ENCODE measurements around the gene SAMD10.
A peak's percentile ranks its signal among the peaks of the same experiment; 100 is the strongest.
"Not testable (repeated sequence)": the region's sequence is repeated elsewhere in the genome, so short reads cannot be mapped to it uniquely, and the experiment has no call there.

The SAMD10 gene

DNA sequence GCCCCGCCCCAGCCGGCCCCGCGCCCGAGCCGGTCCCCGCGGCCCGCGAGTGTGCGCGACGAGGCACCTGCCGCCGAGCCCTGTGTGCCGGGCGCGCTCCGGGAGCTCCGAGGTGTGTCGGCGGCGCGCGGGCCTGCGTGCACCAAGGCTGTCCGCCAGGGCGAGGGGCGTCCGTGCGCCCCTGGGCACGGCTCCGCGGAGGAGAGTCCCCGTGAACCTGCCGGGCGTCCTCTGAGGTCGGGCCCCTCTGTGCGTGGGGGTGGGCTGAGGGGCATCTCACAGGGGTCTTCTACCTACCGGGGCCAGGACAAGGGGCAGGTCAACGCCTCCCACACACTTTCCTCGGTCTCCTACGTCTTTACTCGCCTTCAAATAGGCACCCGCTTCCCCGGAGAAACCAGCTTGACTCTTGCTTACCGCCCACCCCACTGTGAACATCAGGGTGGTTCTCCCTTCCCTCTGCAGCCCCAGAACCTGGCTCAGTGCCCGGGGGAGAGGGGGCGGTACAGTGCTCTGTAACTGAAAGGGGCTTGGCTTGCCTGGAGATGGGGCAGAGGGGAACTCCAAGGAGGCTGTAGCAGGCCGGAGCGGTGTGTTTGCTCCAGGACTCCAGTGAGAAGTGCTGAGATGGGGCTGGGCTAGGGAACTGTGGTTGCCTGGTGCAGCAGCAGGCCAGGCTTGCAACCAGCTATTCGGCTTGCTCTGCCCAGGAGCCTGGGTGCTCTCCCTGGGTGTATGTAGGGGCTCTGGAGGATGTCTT is at the start of gene SAMD10:
TSS of gene SAMD10 (minus strand) at position 86 of the 760 bp plus-strand sequence. CDS start 175 bp downstream, outside the sequence.
- DNase-seq: peak; percentile 26 to 52 (median 35)

DNA sequence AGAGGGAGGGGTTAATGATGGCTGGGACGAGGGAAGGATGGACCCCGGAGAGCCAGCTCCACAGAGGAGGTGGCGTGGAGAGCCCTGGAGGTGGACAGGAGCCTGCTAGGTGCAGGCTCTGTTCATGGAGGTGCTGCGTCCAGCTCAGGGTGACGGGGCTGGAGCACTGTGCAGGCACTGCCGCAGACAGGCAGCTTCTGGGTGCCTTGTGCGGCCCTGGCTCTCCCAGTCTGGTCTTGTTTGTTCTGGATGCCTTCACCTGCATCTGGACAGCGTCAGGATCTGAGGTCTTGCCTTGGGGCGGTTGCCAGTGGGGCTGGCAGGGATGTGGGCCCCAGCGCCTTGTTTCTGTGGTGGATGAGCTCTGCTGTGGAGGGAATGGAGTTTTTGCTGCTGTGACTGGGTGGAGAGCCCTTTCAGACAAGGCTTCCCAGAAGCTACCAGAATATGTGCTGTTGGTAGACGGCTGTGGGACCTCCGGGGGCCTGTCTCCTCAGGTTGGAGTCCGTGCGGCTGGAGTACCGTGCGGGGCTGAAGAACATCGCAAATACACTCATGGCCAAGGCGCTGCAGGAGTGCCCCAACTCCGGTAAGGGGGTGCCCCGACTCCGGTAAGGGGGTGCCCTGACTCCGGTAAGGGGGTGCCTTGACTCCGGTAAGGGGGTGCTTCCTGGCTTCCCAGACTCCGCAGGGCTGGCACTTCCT is 48.7 kb upstream of the SAMD10 start:
- DNase-seq: no peak

DNA sequence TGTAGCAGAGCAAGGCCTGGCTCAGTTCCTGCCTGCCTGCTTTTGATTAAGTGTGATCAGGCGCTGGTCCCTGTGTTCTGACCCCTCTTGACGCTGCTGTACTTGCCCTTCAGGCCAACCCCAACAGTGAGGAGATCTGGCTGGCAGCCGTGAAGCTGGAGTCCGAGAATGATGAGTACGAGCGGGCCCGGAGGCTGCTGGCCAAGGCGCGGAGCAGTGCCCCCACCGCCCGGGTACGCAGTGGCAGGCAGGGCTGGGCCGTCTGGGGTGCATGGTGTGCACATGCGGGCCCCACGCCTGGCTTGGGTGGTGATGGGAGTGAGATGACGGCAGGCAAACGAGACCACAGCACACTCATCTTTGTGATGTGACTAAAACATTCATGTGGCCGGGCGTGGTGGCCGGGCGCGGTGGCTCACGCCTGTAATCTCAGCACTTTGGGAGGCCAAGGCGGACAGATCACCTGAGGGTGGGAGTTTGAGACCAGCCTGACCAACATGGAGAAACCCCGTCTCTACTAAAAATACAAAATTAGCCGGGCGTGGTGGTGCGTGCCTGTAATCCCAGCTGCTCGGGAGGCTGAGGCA is 46.5 kb upstream of the SAMD10 start:
- no peak for DNase-seq

DNA sequence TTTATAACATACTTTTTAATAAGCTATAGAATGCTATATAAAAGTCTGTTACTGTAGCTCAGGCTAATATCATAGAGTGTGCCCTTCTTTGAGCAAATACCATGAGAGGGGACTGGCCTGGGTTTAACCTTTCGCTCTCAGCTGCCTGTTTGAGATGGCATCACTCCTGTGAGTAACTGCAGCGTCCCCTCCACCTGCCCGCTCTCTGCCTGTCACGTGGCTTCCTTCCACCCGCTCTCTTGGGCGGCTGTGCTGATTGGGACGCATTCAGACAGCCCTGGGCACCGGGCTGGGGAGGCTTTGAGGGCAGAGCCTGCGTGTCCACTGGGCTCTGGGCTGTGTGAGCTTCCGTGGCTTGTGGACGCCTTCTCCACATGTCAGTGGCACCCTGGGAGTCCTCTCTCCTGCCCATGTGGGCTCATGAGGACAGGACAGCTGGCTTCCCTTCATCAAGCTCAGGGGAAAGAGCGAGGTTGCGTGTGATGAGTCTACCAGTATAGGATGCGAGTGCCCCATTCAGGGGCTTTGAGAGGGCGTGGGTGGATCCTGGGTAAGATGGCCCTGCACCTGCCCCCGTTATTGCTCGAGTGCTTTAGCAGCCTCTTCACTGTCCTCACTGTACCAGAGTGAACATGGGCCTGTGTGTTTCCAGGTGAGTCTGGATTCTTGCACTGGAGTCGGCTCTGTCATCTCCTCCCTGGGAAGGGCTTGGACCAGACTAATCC is 45.8 kb upstream of the SAMD10 start:
- no peak for DNase-seq

DNA sequence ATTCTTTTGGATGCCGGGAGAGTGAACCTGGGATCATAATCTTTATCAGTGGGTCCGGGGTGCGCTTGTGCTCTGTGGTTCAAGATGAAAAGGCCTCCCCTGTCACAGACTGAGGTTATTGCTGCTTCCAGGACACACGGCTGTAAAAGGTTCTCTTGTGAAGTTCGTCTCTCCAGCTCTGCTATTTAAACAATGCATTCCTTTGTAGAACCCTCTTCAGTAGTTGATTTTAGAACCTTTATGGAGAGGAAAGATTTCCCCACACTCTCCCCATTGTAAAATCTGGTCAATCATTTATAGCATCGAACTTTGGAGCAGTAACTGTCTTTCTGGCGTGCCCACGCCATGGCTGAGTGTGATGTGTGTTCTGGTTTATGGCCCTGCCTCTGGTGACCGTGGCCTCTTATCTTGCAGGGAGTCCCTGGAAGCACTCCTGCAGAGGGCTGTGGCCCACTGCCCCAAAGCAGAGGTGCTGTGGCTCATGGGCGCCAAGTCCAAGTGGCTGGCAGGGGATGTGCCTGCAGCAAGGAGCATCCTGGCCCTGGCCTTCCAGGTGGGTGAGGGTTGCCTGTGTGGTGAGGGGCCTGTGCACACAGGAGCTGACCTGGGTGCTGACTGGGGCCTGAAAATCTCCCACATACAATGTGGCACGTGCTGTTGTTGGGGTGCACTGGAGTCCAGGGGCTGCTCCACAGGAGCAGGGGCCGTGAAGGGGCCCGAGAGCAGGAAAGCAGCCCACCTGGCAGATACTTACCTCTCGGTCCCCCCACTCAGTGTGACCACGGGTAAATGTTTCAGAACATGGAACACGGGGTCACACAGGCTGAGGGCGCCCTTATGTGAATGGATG is 44.9 kb upstream of the SAMD10 start:
- DNase-seq: no peak

DNA sequence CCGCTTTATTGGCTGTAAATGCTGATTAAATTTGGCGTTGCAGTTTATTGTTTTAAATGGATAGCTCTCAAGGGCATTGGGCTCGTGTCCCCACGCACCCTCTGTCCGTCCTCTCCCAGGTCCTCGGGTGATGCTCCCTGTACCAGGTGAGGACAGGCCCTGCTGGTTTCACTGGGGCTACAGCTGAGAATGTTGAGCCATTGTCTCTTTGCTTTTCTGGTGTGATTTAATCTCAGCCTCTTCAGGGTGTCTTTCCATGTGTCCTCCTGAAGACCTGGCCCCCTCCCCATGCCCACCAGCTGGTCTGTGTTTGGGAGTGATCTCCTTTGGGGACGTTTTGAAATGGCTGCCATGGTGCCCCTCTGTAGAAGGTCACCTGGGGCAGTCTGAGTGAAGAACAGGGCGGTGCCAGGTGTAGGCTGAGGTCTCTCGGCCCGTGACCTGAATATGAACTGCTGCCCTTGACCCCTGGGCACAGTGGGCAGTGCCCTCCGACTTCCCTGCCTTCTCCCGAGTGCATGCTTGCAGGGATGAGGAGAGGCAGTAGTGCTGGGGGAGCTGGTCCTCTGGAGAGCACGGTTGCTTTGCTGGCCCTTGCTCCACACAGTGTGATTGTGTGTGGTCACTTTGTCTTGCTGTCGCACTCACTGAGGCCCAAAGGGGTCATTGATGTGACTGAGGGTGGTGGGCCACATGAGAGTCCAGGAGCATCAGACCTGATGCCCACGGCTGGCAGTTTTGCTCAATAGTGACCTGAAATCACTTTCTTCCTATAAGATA is 44.1 kb upstream of the SAMD10 start:
- no peak for DNase-seq

DNA sequence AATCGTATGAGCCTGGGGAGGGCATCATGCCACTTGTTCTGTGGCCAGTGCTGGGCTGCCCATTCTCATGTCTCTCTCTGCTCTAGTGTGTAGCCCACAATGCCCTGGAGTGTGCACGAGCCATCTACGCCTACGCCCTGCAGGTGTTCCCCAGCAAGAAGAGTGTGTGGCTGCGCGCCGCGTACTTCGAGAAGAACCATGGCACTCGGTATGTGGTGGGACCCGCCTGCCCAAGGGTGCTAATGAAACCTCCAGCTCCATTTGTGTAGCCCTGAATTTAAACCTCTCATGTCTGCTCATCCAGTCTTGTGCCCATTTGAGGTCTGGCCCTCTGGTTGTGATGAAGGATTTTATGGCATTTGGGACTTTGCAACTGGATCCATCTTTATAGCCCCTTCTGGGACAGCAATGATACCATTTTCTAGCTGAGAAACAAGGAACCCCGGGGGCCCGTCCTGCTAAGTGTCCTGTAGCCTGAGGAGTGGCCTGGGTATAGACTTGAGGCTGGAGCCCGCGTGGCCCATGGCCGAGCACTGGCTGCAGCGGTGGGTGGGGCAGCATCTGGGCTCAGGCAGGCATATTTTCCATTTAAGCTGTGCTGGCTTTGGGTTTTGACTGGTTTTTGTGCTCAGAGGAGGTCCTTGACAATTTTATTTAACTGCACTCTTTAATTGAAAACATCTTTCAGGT is 43.4 kb upstream of the SAMD10 start:
- DNase-seq: no peak

DNA sequence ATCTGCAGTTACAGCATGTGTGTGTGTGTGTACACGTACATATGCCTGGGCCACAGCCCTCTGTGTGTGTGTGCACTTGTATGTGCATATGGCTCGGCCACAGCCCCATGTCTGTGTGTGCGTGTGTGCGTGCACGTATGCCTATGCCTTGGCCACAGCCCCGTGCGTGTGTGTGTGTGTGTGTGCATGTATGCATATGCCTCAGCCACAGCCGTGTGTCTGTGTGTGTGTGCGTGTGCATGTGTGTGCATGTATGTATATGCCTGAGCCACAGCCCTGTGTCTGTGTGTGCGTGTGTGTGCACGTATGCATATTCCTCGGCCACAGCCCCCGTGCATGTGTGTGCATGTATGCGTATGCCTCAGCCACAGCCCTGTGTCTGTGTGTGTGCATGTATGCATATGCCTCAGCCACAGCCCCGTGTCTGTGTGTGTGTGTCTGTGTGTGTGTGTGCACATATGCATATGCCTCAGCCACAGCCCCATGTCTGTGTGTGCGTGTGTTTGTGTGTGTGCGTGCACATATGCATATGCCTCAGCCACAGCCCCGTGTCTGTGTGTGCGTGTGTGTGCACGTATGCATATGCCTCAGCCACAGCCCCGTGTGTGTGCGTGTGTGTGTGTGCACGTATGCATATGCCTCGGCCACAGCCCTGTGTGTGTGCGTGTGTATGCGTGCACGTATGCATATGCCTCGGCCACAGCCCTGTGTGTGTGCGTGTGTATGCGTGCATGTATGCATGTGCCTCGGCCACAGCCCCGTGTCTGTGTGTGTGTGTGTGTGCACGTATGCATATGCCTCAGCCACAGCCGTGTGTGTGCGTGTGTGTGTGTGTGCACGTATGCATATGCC is 41.9 kb upstream of the SAMD10 start:
- no peak for DNase-seq

DNA sequence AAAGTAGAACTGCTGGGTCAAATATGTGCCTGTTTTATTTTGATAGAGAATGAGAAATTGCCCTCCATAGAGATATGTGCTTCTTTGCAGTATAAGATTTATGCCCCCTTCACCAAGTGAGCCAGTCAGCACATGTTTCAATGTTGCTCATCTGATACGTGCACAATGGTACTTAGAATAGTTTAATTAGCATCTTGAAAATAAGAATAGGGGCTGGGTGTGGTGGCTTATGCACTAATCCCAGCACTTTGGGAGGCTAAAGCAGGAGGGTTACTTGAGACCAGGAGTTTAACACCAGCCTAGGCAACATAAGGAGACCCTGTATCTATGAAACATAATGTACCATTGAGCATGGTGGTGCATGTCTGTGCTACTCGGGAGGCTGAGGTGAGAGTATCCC is 36.2 kb upstream of the SAMD10 start:
- DNase-seq: no peak

DNA sequence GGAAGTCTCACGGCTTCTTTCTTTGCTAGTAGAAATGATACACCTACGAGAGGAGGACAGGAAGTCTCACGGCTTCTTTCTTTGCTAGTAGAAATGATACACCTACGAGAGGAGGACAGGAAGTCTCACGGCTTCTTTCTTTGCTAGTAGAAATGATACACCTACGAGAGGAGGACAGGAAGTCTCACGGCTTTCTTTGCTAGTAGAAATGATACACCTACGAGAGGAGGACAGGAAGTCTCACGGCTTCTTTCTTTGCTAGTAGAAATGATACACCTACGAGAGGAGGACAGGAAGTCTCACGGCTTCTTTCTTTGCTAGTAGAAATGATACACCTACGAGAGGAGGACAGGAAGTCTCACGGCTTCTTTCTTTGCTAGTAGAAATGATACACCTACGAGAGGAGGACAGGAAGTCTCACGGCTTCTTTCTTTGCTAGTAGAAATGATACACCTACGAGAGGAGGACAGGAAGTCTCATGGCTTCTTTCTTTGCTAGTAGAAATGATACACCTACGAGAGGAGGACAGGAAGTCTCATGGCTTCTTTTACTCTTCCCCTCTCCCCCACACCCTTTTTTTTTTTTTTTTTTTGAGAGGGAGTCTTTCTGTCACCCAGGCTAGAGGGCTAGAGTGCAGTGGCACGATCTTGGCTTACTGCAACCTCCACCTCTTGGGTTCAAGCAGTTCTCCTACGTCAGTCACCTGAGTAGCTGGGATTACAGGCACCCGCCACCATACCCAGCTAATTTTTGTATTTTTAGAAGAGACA is 33.1 kb upstream of the SAMD10 start:
- not testable (repeated sequence) for DNase-seq

DNA sequence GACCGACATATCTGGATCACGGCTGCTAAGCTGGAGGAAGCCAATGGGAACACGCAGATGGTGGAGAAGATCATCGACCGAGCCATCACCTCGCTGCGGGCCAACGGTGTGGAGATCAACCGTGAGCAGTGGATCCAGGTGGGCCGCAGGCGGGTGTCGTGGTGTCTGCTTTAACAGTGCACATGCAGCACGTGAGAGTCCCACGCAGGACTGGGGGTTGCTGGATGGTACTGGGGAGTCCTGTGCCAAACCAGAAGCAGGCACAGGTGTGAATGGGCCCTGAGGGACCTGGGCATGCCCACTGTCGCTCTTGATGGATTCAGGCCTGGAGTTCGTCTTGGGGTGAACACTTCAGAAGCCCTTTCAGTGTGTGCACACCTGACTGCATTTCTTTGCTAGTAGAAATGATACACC is 31.9 kb upstream of the SAMD10 start:
- no peak for DNase-seq

DNA sequence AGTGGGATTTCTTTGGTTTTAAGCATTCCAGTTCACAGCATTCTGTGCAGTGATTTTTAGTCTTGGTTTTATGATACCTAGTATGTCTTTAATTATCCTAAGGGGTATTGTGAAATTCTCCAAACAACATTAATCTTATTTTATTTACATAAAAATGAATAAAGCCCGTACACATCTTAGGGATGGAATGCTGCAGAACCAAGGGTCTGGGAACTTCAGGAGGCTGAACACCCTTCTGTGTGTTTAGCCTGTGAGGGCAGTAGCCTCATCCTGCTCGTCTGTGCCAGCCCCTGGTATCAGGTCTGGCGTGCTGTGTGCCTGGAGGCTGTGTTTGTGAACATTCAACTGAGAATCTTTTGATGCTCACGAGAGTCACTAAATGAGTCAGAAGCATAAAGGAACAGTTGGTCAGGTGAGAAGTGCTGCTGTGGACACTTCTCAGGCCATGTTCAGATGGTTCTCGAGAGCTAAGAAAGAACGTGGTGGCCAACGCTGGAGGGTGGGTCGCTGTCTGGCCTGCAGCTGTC is 31.3 kb upstream of the SAMD10 start:
- DNase-seq: no peak

DNA sequence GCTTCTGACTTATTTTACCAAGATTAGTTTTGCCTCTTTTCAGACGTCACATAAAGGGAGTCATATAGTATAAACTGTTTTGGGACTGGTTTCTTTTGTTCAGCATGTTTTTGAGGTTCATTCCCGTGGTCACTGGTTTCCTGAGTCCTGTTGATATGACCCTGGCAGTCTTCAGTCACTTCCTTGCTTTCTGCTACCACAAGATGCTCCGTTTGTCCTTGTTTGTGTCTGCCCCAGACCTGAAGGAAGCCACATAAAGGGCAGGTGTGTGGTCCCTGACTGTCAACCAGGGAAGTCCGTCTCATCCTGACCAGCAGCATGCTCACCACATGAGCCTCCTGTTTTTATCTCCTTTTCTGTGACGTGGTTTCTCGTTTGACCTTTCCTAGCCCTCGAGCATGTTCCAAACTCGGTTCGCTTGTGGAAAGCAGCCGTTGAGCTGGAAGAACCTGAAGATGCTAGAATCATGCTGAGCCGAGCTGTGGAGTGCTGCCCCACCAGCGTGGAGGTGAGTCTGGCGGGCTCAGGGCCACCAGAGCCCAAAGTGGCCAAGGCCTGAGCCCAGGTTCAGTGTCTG is 30.5 kb upstream of the SAMD10 start:
- DNase-seq: no peak

DNA sequence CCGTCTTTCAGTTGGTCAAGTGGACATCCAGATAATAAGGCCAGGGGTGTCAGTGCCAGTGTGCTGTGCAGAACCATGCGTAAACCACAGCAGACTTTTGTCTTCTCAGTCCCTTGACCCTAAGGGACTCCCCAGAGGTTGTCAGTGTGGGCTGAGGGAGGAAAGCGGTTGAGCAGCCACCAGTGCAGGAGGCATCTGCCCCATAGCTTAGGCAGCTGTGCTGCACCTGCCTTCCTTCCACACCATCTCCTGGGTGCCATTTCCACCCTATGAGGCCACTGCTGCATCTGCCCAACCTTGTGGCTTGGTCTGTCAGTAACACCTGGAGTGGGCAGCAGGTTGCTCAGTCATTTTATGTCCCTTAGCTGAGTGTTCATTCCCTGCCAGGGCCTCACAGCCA is 27.5 kb upstream of the SAMD10 start:
- DNase-seq: no peak

DNA sequence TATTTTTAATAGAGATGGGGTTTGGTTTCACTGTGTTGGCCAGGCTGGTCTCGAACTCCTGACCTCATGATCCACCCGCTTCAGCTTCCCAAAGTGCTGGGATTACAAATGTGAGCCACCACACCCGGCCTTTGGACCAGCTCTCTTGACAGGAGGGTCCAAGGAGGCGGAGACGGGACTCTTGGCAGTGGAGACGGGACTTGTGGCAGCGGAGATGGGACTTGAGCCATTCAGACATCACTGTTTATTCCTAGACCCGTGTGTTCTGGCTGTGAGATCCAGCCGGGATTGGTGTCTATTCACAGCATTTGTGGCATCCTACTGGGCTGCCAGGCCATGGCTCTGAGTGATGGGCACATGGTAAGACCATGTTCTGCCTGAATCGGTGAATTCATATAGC is 27.0 kb upstream of the SAMD10 start:
- DNase-seq: no peak

DNA sequence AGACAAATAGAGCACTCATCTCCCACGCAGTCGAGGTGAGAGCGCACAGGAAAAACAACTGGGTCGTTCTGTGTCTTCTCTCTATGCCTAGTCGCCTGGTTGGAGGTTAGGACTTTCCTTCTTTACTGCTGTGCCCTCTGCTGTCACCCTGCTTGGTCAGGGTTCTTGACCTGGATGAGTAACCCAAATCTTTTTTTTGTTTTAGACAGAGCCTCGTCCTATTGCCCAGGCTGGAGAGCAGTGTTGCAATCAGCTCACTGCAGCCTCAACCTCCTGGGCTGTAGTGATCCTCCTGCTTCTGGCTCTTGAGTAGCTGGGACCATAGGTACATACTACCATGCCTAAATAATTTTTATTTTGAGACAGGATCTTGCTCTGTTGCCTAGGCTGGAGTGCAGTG is 26.0 kb upstream of the SAMD10 start:
- no peak for DNase-seq

DNA sequence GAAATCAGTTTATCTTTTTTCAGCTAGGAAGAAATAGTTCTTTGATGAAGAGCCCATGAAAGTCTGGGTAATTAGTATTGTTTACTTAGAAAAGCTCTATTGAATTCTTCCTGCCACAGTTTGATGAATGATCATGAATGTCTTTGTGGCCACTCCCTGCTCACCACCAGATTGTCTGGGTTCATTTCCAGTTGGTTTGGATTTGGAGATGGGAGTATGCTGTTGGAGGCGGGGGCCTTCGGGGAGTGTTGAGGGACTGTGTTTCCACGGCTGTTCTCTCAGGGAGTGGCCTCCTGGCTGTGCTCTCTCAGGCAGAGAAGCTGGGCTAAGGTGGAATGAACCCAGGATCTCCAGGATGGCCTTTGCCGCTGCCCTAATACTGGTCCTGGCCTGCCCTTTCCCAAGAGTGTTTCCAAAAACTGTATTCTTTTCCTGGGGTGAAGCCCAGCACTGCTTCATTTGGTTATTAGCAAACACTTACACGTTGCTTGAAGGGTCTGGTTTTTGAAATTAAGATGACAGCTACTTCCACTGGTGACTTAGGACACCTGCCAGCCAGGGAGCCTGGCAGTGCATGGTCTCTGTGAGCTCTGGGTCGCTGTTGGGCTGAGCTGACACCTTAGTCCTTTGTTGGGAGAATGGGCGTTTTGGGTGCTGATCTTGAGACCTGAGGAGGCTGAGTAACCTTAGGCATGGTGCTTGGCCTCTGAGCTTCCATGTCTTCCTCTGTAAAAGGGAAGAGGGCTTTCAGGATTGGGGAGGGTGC is 24.7 kb upstream of the SAMD10 start:
- DNase-seq: no peak

DNA sequence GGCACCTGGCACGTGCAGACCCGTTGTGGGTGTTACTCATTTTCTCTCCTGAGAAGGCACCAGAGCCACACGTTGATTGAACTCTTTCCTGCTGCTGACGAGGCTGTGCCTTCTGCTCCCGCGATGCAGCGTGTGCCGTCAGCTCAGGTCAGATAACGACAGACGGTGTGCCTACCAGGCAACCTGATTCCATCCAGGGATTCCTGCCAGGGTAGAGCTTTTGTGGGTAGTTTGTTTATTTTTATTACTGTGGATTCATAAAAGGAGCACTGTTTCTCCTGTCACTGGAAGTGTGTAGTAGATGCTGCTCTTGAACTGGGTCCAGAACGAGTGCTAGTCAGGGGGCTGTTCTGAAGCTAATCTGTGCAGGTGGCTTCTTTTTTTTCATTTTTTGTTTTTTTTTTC is 22.2 kb upstream of the SAMD10 start:
- DNase-seq: no peak
